ENCODE results near the gene GAL3ST2. TPM values are rescaled to one million over a fixed set of nuclear protein-coding genes. Genes with fewer than 3 reads are reported as not detected.

GAL3ST2 gene
- total RNA-seq, 6 experiments from 2014 or later = 0.17 to 0.26 (median 0.23) TPM; not detected in 2

DNA sequence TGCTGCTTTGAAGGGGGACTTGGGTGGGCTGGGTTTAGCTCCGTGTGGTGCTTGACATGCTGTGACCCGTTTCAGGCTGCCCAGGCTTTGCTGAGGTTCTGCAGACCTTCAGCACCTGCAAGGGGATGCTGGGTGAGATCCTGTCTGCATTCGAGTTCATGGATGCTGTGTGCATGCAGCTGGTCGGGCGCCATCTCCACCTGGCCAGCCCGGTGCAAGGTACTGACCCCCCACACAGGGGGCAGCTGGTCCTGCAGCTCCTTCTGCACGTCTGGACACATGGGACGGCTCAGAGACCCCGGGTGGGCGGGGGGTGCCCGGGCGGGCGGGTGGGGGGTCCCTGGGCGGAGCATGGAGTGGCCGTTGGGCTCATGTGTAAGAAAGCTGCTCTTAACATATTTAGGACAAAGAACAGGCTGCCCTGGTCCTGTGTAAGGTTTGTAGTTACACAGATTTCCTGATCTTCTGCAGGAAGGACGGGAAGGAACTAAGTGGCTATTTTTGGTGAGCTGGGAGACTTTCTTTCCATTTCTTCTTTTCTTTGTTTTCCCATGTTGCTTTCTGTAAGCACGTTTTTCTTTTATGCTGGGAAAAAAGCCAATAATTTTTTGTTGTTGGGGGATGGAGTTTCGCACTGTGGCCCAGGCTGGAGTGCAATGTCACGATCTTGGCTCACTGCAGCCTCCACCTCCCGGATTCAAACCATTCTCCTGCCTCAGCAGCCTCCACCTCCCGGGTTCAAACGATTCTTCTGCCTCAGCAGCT is 26.4 kb upstream of the GAL3ST2 start:
- Mint-ChIP-seq H3K27ac (no peak overlapping the region), H3K9me3 (peaks cover 5% of the 10 kb centered on the region; the same call in 1 of the 2 replicates), H3K4me3 (no peak overlapping the region), H3K36me3 (ENCODE audit: low read depth) (peaks cover 24% of the 10 kb centered on the region), H3K4me1 (ENCODE audit: low read depth) (no peaks in the 10 kb centered on the region), H3K27me3 (ENCODE audit: insufficient read depth) (no peaks in the 10 kb centered on the region; the same call in none of the 2 replicates)
- no peak for DNase-seq
- TF ChIP-seq, protein P1, sequence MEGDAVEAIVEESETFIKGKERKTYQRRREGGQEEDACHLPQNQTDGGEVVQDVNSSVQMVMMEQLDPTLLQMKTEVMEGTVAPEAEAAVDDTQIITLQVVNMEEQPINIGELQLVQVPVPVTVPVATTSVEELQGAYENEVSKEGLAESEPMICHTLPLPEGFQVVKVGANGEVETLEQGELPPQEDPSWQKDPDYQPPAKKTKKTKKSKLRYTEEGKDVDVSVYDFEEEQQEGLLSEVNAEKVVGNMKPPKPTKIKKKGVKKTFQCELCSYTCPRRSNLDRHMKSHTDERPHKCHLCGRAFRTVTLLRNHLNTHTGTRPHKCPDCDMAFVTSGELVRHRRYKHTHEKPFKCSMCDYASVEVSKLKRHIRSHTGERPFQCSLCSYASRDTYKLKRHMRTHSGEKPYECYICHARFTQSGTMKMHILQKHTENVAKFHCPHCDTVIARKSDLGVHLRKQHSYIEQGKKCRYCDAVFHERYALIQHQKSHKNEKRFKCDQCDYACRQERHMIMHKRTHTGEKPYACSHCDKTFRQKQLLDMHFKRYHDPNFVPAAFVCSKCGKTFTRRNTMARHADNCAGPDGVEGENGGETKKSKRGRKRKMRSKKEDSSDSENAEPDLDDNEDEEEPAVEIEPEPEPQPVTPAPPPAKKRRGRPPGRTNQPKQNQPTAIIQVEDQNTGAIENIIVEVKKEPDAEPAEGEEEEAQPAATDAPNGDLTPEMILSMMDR (IDR thresholded peaks at IDR 0.05) = no peak

DNA sequence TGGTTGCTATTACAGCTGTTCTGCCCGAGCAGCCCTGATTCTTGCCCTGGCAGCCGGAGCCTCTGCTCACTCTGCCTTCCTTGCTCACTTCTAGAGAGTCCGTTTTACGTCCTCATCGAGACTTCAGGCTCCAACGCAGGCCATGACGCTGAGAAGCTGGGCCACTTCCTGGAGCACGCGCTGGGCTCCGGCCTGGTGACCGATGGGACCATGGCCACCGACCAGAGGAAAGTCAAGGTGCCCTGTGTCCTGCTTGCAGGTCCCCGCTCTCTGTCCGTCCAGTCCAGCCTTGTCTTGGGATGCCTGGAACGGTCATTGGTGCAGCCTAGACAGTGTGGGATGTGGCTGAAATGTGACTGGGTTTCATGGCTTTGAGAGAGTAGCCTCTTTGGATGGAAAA is 25.5 kb upstream of the GAL3ST2 start:
- Mint-ChIP-seq H3K27me3 (ENCODE audit: insufficient read depth) (no peaks in the 10 kb centered on the region; the same call in none of the 2 replicates), H3K4me1 (ENCODE audit: low read depth) (no peaks in the 10 kb centered on the region), H3K36me3 (ENCODE audit: low read depth) (peaks cover 15% of the 10 kb centered on the region), H3K27ac (no peak overlapping the region), H3K9me3 (peaks cover 1% of the 10 kb centered on the region; the same call in 1 of the 2 replicates), H3K4me3 (no peak overlapping the region)
- DNase-seq = no peak
- TF ChIP-seq, protein P1 (IDR thresholded peaks at IDR 0.05) = no peak

DNA sequence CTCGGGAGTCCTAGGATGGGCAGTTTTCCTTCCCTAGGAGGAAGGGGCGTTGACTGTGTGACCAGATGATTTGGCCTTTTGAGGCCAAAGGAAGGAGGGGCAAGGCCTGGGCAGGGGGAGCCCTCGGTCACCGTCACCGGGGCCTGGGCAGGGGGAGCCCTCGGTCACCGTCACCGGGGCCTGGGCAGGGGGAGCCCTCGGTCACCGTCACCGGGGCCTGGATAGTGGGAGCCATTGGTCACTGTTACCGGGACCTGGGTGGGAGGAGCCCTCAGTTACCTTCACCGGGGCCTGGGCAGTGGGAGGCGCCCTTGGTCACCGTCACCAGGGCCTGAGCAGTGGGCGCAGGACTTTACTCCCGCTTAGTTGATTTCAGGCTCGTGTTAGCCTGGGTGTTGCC is 24.8 kb upstream of the GAL3ST2 start:
- Mint-ChIP-seq H3K27ac (no peak overlapping the region), H3K9me3 (no peaks in the 10 kb centered on the region), H3K27me3 (ENCODE audit: insufficient read depth) (no peaks in the 10 kb centered on the region; the same call in none of the 2 replicates), H3K4me3 (no peak overlapping the region), H3K36me3 (ENCODE audit: low read depth) (peaks cover 13% of the 10 kb centered on the region; the same call in 1 of the 2 replicates), H3K4me1 (ENCODE audit: low read depth) (no peaks in the 10 kb centered on the region)
- TF ChIP-seq, protein P1 (IDR thresholded peaks at IDR 0.05) = no peak
- DNase-seq = no peak

DNA sequence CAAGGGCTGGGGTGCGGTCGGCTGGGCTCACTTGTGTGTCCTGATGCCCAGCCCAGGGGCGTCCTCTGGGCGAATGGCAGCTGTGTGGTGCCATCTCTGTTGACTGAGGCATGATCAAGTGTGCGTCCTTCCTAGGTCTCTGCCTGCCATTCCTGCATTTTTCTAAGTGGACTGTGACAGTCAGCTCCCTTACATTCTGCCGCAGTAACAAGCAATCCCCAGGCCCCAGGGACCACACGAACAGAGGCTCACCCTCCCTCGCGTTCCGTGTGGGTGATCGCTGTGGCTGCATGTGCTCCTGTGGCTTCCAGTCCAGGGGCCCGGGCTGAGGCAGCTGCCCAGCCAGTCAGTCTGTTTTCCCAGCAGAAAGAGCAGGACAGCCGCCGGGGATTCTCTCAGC is 24.4 kb upstream of the GAL3ST2 start:
- no peak for DNase-seq
- Mint-ChIP-seq H3K4me1 (ENCODE audit: low read depth) (no peaks in the 10 kb centered on the region), H3K36me3 (ENCODE audit: low read depth) (peaks cover 9% of the 10 kb centered on the region; the same call in 1 of the 2 replicates), H3K27me3 (ENCODE audit: insufficient read depth) (no peaks in the 10 kb centered on the region; the same call in none of the 2 replicates), H3K4me3 (no peak overlapping the region), H3K9me3 (no peaks in the 10 kb centered on the region), H3K27ac (no peak overlapping the region)
- TF ChIP-seq, protein P1 (IDR thresholded peaks at IDR 0.05) = no peak

DNA sequence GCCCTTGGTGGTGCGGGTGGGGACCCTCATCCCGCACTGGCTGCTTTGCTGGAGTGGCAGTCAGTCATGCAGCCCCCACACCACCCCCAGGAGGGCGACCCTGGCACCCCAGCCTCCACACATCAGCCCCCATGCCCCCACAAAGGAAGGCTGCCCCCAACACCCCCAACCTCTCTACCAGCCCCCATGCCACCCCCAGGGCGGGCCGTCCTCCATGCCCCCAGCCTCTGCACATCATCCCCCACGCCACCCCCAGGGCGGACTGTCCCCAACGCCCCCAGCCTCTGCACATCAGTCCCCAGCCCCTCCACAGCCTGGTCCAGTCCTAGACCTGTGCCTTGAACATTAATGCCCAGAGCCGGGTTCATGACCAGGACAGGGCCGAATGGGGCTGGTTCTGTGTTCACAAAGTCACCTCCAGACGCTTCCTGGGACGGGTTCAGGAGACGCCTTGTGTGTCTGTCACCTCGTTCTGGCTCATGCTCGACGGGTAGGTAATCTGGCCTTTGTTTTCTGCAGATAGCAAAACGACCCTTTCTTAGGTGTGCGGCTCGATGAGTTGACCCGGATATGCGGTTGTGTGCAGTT is 23.8 kb upstream of the GAL3ST2 start:
- H3K9me3 Mint-ChIP-seq = no peaks in the 10 kb centered on the region
- H3K36me3 Mint-ChIP-seq (ENCODE audit: low read depth) = peaks cover 8% of the 10 kb centered on the region; the same call in 1 of the 2 replicates
- no peaks in the 10 kb centered on the region for H3K4me1 Mint-ChIP-seq (ENCODE audit: low read depth)
- DNase-seq = no peak
- H3K27ac Mint-ChIP-seq = no peak overlapping the region
- no peaks in the 10 kb centered on the region; the same call in none of the 2 replicates for H3K27me3 Mint-ChIP-seq (ENCODE audit: insufficient read depth)
- TF ChIP-seq, protein P1 (IDR thresholded peaks at IDR 0.05) = no peak
- no peak overlapping the region for H3K4me3 Mint-ChIP-seq

Measured in HFFc6 (cell line).